GM12864 (cell line): ENCODE results near the gene RHOT1.
"Not testable (repeated sequence)": the region's sequence is repeated elsewhere in the genome, so short reads cannot be mapped to it uniquely, and the experiment has no call there.

Experiments
- DNase-seq: peaks from one replicate; pipeline ENCODE4 v3.0.0-alpha.2; 2011; ENCODE audit warnings: low read depth
- H3K4me3 ChIP-seq: 2 replicates; pipeline ENCODE4 v1.5.1; 2011; ENCODE audit warnings: mild to moderate bottlenecking, low read depth, low read length, control low read depth
- TF ChIP-seq, protein P1 (sequence below): IDR thresholded peaks from 2 replicates; pipeline ENCODE4 v1.5.1; 2011; ENCODE audit warnings: low read depth, mild to moderate bottlenecking, moderate library complexity, low read length, control low read depth, inconsistent platforms; ENCODE audit errors: missing control alignments

Gene RHOT1

DNA sequence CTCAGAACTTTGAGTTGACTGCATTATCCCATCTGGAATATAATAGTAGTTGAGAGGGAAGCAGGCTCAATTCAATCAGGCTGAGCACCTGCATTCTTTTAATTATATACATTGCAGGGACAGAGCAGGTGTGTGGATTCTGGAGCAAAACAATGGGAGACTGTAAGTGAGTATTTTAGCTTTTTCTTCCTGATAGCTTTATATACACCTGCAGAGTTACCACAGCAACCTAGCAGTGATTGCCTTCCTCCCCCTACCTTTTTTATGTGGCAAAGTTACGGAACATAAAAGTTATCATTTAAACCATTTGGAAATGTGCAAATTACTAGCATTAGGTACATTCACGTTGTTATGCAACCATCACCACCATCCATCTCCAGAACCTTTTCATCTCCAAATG, 25.4 kb upstream of the RHOT1 start:
- DNase-seq = no peak
- no peak overlapping the region for H3K4me3 ChIP-seq
- TF ChIP-seq, protein P1, sequence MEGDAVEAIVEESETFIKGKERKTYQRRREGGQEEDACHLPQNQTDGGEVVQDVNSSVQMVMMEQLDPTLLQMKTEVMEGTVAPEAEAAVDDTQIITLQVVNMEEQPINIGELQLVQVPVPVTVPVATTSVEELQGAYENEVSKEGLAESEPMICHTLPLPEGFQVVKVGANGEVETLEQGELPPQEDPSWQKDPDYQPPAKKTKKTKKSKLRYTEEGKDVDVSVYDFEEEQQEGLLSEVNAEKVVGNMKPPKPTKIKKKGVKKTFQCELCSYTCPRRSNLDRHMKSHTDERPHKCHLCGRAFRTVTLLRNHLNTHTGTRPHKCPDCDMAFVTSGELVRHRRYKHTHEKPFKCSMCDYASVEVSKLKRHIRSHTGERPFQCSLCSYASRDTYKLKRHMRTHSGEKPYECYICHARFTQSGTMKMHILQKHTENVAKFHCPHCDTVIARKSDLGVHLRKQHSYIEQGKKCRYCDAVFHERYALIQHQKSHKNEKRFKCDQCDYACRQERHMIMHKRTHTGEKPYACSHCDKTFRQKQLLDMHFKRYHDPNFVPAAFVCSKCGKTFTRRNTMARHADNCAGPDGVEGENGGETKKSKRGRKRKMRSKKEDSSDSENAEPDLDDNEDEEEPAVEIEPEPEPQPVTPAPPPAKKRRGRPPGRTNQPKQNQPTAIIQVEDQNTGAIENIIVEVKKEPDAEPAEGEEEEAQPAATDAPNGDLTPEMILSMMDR = no peak

DNA sequence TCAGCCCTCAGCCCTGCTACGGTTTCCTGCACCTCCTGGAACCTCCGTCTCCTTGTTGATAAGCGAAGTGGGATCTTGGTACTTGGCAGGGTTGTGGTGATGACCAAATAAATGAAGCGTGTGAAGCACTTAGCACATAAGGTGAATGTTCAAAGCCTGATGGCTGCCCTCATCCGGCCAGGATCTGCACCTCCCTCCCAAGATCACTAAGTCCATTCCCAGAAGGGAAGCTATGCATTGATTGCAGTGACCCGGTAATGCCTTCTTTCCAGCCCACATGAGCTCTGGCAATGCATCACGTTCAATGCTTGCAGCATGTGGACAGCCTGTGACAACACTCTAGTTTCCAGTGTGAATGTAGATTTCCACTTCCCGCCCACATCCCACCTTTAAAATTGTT, 24.9 kb upstream of the RHOT1 start:
- no peak overlapping the region for H3K4me3 ChIP-seq
- TF ChIP-seq, protein P1 = no peak
- no peak for DNase-seq

DNA sequence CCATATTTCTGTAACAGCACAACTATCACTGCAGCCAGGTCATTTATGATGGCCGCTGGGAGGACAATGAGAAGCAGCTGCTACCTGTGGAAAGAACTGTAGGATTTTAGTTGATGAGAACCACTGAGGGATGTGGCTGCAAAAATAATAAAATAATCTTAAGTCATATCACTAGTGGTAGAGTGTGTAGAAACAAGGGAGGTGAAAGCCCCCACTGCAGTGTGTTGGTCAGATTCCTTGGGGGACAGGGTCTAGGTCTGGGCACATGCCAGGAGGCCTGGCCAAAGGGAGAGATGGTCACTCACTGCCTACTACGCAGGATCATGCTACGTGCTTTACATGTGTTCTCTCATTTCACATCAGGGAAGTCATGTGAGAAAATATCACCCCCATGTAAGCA, 24.2 kb upstream of the RHOT1 start:
- DNase-seq, H3K4me3 ChIP-seq: not testable (repeated sequence)

DNA sequence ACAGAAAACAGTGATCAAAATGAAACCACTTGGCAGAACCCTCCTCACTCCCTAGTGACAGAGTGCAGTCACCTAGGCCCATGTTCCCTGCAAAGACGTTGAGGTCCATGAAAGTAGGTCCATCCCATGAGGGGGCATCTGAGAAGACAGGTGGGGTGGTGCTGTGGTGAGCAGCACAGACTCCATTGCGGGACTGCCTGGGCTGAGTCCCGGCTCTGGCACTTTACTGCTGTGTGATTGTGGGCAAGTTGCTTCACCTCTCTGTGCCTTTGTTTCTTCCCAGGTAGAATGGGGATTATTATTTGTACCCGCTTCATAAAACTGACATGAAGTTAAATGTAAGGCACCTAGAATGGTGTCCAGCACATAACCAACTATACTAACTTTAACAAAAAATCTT, 23.5 kb upstream of the RHOT1 start:
- TF ChIP-seq, protein P1 = no peak

DNA sequence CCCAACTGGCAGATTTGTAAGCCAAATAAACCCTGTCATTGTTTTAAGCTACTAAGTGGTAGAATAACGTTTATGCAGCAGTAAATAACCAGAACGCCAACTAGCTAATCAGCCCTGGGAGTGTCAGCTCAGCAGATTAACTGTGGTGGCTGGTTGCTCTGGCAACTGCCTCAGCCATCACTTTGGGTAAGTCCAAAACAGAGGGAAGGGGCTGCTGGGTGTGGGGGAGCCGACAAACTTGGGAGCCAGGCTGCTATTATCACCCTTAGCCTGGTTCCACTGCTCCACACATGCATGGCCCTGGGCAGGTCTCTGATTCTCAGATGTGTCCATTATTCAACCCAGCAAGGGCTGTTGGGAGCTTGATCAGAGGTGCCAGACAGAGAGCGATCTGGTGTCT, 22.2 kb upstream of the RHOT1 start:
- TF ChIP-seq, protein P1 = no peak
- no peak overlapping the region for H3K4me3 ChIP-seq
- DNase-seq = no peak

More for the DNA sequence above, 23.5 kb upstream of the RHOT1 start:
- H3K4me3 ChIP-seq = no peak overlapping the region
- DNase-seq = no peak

DNA sequence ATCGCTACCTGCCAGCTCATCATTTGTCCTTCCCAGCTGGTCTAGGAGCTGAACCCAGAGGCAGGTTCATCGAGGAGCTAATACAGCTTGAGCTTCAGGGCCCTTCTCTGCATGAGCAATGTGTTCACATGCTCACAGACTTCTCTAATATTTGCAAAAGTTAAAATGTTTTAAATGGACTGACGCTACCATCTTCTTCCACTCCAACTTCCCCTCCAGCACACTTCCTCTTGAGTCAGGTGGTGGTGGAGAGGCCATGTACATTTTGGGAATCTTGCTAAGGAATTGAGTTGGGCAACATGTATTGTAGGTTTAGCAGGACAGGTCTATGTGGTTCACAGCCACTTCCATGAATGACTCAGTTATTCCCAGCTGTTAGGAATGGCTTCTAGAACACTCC, 21.6 kb upstream of the RHOT1 start:
- H3K4me3 ChIP-seq = no peak overlapping the region
- TF ChIP-seq, protein P1 = no peak
- no peak for DNase-seq

DNA sequence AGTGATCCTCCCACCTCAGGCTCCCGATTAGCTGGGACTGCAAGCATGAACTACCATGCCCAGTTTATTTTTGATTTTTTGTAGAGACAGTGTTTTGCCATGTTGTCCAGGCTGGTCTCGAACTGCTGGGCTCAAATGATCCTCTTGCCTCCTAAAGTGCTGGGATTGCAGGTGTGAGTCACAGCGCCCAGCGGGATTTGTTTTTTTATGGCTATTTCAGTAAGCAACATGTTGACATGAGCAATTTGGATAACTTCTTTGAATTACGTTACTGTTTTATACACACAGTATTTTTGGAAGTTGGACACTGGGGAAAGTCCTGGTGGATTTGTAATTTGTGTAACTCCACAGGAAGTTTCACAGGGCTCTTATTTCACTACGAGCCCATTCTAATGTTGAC, 18.5 kb upstream of the RHOT1 start:
- no peak for DNase-seq
- H3K4me3 ChIP-seq = no peak overlapping the region
- TF ChIP-seq, protein P1 = no peak
